Activated CD8-positive, alpha-beta memory T cell treated with anti-CD3 and anti-CD28 coated beads for 1 hour (primary cell): ENCODE measurements around the gene ART1.

ENCODE experiments used
- DNase-seq, 2 donors: peaks; one replicate each; pipeline ENCODE4 v3.0.0-alpha.2; 2020; ENCODE audit warnings: low read depth in 1 of 2; ENCODE audit errors: extremely low read depth in 1 of 2

The ART1 gene

DNA sequence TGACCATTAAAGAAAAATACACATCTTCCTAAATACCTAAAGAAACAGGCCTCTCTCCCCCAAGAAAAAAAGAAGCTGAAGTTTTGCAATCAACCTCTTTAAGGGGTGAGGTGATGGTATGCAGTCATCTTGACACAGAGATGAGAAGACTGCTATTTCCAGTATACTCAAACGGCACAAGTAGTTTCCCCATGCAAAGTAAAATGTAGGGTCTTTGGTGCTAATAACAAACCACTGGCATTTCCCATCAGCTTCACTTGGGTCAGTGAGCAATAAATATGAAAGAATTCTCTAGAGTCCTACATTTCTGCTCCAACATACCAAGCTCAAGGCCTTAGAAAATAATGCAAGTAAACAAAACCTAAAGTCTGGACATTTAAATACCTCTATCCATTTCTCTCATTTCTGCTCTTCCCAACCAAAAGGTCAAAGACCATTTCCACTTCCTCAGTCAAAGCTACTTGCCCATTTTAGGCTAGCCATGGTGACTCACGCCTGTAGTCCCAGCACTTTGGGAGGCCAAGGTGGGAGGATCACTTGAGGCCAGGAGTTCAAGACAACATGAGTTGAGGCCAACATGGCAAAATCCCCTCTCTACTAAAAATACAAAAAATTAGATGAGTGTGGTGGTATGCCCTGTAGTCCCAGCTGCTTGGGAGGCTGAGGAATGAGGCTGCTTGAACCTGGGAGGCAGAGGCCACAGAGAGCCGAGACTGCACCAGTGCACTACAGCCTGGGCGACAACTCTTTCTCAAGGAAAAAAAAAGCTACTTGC, 65.7 kb downstream of the ART1 start:
- DNase-seq = no peak

GRCh38 chr11:3712274-3712673, 67.3 kb downstream of the ART1 start:
- no peak for DNase-seq
